Measurements from ENCODE around the gene SEC23A.
"Not testable (repeated sequence)": the region's sequence is repeated elsewhere in the genome, so short reads cannot be mapped to it uniquely, and the experiment has no call there.

SEC23A gene

GRCh38 chr14:39090548-39091111, 12.4 kb downstream of the SEC23A start:
- DNase-seq: no peak

DNA sequence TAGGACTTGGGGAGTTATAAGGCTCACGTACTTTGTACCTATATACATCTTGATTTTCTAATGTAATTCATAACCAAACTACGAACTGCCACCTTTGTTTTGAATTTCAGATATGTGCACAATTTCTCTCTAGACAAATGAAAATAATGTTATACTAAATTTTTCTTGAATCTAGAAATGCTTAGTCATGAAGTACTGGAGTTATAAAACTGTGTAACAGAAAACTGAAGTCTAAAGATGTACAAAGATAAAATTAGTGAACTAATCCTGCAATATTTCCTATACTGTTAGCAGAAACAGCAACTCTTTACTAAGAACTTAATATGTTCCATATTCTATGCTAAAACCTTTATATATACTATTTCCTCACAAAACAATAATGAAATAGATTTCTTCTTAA, 15.5 kb downstream of the SEC23A start:
- no peak for DNase-seq

DNA sequence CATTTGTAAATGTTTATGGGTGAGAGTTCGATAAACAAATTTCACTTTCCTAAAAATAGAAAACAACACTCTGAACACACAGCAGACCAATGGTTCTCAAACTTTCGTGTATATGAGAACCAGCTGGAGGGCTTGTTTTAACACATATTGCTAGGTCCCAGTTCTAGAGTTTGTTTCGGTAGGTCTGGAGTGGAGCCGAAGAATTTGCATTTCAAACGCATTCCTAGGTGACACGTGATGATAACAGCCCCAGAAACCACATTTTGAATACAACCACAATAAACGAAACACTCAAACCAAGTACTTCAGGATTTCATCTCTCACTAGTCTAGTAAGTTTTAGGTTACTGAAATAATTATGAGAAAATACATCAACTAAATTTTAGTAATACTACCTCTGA, 17.1 kb downstream of the SEC23A start:
- no peak for DNase-seq

- DNase-seq: no peak
These were observed 19.9 kb downstream of the SEC23A start for GRCh38 chr14:39083127-39083526.

DNA sequence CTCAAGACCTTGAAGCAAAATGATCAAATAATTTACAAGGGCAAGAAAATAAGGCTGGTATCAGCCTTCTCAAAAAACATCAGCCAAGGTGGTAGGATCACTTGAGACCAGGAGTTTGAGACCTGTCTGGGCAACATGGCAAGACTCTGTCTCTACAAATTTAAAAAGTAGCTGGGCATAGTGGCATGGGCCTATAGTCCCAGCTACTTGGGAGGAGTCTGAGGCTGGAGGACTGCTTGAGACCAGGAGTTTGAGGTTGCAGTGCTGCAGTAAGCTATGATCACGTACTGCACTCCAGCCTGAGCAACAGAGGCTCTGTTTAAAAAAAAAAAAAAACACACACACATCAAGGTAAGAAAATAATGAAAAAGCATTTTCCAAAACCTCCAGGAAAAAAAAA, 22.1 kb downstream of the SEC23A start:
- no peak for DNase-seq

- no peak for DNase-seq
These were observed 31.9 kb downstream of the SEC23A start for GRCh38 chr14:39071096-39071495.

GRCh38 chr14:39069923-39070322, 33.1 kb downstream of the SEC23A start:
- no peak for DNase-seq

GRCh38 chr14:39069169-39069805, 33.7 kb downstream of the SEC23A start:
- not testable (repeated sequence) for DNase-seq

DNA sequence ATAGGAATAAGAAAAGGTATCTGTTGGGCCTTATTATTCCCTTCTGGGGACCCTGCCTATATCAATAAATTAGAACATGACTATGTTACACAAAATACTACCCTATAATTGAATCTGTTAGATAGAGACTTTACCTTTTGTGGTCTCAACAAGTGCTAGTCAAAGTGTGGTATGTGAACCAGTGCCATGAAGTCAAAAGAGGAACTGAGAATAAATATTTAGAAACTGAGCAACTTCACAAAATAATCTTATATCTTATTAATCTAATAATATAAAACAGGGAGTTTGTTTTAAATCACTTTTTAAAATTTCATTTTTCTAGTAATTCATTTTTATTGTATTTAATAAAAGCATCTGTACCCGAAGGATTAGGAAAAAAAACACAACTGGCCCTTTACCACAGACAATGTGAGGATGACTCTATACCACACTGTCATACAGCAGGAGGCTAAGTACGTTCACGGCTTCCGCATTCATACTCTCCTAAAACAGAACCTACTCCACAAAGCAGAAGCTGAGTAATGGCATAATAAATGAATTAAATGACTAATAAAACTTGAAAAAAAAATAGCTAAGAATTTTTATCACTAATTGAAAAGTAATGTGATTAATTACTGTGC, 42.1 kb downstream of the SEC23A start:
- no peak for DNase-seq

GRCh38 chr14:39055786-39056474, 47.1 kb downstream of the SEC23A start:
- no peak for DNase-seq

GRCh38 chr14:39052869-39053454, 50.1 kb downstream of the SEC23A start:
- DNase-seq: not testable (repeated sequence)

DNA sequence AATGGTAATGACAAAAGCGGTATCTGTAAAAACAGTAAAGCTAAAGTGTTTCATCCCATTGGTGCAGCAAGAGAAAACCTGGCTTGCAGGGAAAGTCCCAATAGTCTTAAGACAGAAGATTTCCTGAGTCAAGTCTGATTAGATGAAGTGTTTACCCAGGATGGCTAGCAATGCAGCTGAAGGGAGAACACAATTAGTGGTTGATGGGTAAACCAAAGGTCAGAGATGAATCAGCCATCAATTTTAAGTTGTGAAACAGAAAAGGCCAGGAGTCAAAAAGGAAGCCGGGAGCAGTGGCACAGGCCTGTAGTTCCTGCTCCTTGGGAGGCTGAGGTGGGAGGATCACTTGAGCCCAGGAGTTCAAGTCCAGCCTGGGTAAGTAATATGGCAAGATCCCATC, 52.6 kb downstream of the SEC23A start:
- DNase-seq: no peak

DNA sequence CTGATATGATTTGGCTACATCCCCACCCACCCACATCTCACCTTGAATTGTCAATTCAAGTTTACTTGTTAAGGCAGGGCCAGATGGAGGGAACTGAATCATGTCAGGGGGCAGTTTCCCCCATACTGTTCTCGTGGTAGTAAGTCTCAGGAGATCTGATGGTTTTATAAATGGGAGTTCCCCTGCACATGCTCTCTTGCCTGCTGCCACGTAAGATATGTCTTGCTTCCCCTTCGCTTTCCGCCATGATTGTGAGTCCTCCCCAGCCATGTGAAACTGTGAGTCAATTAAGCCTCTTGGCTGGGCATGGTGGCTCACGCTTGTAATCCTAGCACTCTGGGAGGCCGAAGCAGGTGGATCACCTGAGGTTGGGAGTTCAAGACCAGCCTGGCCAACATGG, 57.1 kb downstream of the SEC23A start:
- not testable (repeated sequence) for DNase-seq

DNA sequence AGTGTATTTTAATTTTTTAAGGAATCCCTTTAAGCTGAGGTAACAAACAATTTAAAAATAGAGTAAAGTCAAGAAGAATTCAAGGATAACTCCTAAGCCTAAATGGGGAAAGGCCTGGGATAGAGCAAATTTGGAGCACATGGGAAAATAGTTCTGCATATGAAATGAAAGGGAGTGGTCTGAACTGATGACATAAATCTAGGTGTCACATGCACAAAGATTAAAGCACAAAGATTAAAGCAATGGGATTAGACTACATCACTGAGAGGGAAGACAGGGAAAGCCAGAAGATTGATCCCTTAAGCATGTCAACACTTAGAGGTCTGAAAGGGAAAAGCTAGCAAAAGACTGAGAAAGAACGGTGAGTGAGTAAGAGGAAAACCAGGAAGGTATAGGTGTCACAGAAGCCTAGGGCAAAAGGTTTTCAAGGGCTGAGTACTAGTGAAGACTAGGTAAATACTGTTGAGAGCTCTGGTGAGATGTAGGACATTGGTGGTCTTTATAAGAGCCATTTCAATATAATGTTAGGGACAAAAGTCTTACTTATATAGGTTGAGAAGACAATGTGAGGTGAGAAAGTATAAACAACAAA, 59.6 kb downstream of the SEC23A start:
- DNase-seq: no peak

DNA sequence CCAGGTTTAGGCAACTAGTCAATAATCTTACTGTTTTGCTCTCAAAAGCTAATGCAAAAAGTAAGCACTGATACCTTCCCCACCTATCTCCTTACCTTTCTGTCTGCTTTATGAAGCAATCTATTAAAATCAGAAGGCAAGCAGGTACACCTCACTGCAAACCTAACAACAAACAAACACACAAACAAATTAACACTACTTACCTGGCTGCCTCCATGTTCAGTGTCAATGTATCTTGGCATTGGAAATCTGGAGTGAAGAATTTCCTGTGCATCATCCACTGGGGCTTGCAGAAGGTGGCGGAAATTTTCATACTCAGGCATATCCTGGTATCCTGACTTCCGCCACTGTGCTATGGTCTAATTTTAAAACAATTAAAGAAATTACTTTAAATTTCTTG, 62.5 kb downstream of the SEC23A start:
- no peak for DNase-seq

DNA sequence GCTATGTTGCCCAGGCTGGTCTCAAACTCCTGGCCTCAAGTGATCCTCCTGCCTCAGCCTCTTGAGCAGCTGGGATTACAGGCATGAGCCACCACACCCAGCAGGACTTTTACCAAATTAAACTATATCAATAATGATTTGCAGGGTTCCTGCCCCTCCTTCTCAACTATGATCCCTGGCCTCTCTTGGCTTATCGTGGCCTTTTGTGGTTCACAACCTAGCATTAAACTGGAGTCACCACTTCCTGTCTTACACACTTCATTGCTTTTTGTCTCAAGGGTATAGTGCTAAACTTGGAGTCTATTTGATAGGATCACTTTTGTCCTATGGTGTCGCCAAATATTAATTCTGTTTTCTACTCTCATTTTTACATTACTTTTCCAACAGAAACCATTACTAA, 64.5 kb downstream of the SEC23A start:
- DNase-seq: no peak

GRCh38 chr14:39036760-39037159, 66.3 kb downstream of the SEC23A start:
- no peak for DNase-seq

DNA sequence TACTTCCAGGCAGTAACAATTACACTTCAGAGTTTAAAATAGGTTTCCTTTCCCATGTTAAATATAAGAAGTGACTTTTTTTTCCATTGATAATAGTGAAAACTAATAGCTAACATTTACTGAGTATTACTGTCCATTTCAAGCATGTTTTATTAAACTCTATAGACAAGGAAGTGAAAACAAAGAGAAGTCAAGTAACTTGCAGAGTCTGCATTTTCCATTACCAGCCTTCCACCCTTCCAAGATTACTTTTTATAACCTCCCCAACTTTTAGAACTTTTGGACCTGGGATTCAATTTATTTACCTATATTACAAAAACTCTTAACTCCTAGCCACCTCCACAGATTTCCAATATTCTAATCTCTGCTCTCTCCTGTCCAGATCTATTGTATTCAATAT, 67.7 kb downstream of the SEC23A start:
- DNase-seq: no peak

DNA sequence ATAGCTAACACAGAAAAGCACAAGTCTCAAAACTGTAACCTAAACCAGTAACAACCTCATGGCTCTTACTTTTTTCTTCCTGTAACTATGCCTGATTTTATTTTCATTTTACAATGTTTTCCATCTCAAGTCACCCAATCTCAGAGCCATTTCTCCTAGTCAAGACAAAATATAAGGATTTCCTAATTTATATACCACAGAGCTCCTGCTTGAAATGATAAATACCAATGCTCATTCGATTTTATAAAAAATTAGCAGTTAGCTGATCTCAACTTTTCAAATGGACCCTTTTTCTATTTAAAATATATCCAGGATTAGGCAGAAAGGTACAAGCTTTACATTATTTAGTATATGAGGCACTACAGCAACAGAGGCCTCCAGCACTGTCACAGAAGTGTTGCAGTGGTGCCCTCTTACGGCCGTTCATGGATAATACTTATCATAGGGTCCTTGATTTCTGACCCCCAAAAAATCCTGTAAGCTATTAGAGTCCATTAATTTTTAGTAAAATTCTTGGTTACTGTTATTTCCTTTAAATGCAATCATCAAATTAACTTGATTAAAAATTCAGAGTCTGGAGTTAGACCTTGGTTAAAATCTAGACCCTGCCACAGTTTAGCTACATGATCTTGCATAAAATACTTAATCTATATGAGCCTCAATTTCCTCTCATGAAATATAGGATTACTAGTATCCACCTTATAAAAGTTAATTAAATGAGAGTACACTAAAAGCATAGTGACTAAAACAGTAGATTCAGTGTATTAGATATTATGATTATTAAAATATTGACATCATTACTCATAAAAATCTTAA, 68.3 kb downstream of the SEC23A start:
- DNase-seq: no peak

GRCh38 chr14:39033371-39033770, 69.7 kb downstream of the SEC23A start:
- no peak for DNase-seq

DNA sequence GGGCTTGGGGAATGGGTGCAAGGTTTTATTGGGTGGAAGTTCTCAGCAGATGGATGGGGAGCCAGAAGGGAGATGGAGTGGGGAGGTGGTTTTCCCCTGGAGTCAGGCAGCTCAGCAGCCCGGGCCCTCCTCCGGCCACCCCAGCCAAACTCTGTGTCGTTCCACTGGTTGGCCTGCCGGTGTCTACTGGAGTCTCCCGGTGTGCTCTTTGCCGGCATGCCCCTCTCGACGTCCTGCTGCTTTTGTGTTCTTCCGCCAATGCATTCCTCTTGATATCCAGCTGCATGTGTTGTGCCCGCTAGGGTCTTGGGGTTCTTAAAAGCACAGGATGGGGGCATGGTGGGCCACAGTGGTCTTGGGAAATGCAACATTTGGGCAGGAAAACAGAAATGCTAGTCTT, 72.8 kb downstream of the SEC23A start:
- no peak for DNase-seq

DNA sequence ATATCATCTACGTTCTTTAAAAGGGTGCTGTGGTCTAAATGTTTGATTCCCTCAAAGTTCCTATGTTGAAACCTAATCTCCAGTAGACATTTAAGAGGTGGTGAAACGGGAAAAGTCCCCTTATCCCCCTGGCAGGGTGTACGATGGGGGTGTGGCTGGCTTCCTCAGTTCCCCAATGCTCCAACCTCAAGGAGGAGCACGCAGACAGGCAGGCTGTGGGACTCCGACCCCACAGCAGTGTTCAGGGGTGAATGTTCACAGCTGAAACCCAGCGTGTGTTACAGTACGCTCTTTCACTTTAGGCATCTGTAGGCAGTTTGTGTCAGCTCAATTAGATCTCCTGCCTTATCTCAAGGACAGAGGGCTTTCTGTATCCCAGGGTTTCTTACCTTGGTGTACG, 73.2 kb downstream of the SEC23A start:
- no peak for DNase-seq
